HG03196 (cell line): ENCODE results near the gene GNB2.
"Not testable (repeated sequence)": the region's sequence is repeated elsewhere in the genome, so short reads cannot be mapped to it uniquely, and the experiment has no call there.

Source experiments
- ATAC-seq: cut with Tn5 transposase; IDR thresholded peaks from one replicate; pipeline ENCODE4 v1.9.1; 2021; ENCODE audit not compliant: unreplicated experiment

GNB2 gene

GRCh38 chr7:100662194-100662776 is 11.3 kb upstream of the GNB2 start:
- ATAC-seq: not testable (repeated sequence)

- ATAC-seq: no peak
Observed at GRCh38 chr7:100665168-100665726, 8.3 kb upstream of the GNB2 start.

GRCh38 chr7:100667331-100668068 is 6.0 kb upstream of the GNB2 start:
- no peak for ATAC-seq

- ATAC-seq: no peak
Observed at GRCh38 chr7:100668069-100668449, 5.5 kb upstream of the GNB2 start.

GRCh38 chr7:100669106-100669505 is 4.4 kb upstream of the GNB2 start:
- not testable (repeated sequence) for ATAC-seq

- no peak for ATAC-seq
Observed at GRCh38 chr7:100670074-100670473, 3.5 kb upstream of the GNB2 start.

GRCh38 chr7:100671353-100672327 is 1.9 kb upstream of the GNB2 start:
- no peak for ATAC-seq

GRCh38 chr7:100673942-100674410 is 436 bp downstream of the GNB2 start:
- ATAC-seq: no peak

GRCh38 chr7:100674411-100675104 is 1.0 kb downstream of the GNB2 start:
- ATAC-seq: no peak

- no peak for ATAC-seq
Observed at GRCh38 chr7:100675105-100675451, 1.5 kb downstream of the GNB2 start.

- no peak for ATAC-seq
Observed at GRCh38 chr7:100675581-100676350, 2.2 kb downstream of the GNB2 start.

- no peak for ATAC-seq
Observed at GRCh38 chr7:100676501-100677306, 3.2 kb downstream of the GNB2 start.

GRCh38 chr7:100677308-100678267 is 4.0 kb downstream of the GNB2 start:
- no peak for ATAC-seq

- ATAC-seq: no peak
Observed at GRCh38 chr7:100678291-100678984, 4.9 kb downstream of the GNB2 start.

GRCh38 chr7:100679129-100679926 is 5.8 kb downstream of the GNB2 start:
- ATAC-seq: no peak

GRCh38 chr7:100679927-100680575 is 6.5 kb downstream of the GNB2 start:
- no peak for ATAC-seq
